Kidney epithelial cell (primary cell): ENCODE data around the gene CD79A. TPM values are rescaled to one million over a fixed set of nuclear protein-coding genes. Genes with fewer than 3 reads are reported as not detected.
A peak's percentile ranks its signal among the peaks of the same experiment; 100 is the strongest.

Source experiments
- DNase-seq: peaks from one replicate; pipeline ENCODE4 v3.0.0-alpha.2; 2010; ENCODE audit warnings: low read depth
- H3K27me3 ChIP-seq: 2 replicates; pipeline ENCODE4 v1.6.0; 2011; ENCODE audit warnings: low read length; ENCODE audit not compliant: control insufficient read depth, insufficient read depth
- H3K36me3 ChIP-seq: 2 replicates; pipeline ENCODE4 v1.5.1; 2011; ENCODE audit warnings: low read length; ENCODE audit not compliant: control insufficient read depth, insufficient read depth
- H3K4me3 ChIP-seq: 2 replicates; pipeline ENCODE4 v1.5.1; 2011; ENCODE audit warnings: low read depth, mild to moderate bottlenecking, control low read depth, low read length
- total RNA-seq: library from RNA; depleted of rRNA; stranded (reverse); fragments of >200 nt; gene quantifications from 2 replicates; pipeline ENCODE4 v1.2.3, GENCODE V29; 2015
- TF ChIP-seq, protein P1 (sequence below): IDR thresholded peaks from 2 replicates; pipeline ENCODE4 v1.5.1; 2011; ENCODE audit warnings: mild to moderate bottlenecking, moderate library complexity, low read length, control low read depth, inconsistent platforms; ENCODE audit not compliant: insufficient read depth, poor library complexity, severe bottlenecking

CD79A gene
- total RNA-seq, 1 donor from 2014 or later = not detected

DNA sequence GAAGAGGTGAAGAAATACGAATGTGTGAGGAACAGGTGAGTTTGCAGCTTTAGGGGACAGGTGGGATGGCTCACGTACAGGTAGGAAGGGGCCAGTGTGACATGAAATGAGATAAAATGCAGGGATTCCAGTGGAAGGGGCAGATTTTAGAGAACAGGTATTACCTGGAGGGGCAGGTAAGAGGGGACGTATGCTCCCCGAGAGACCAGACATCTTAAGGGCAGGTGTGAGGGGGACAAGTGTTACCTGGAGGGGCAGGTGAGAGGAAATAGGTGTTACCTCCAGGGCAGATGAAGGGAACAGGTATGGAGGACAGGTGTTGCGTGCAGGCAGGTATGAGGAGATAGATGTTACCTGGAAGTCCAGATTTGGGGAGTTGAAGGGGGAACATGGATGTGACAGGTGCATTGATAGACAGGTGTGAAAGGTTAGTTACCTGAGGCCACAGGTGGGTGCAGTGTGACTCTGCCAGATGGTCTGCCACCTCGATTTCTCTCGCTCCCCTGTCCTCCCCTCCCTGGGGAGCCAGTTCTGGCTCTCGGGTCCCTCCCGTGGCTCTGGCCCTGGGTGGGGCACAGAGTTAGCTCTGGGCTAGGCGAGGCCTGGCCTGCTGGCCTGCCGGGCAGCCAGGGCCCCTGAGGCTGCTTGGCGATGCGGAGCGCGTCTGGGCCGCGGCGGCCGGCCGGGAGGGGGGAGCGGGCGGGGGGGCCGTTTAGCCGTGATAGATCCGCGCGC lies 49.1 kb downstream of the CD79A start:
- no peak for DNase-seq
- TF ChIP-seq, protein P1, sequence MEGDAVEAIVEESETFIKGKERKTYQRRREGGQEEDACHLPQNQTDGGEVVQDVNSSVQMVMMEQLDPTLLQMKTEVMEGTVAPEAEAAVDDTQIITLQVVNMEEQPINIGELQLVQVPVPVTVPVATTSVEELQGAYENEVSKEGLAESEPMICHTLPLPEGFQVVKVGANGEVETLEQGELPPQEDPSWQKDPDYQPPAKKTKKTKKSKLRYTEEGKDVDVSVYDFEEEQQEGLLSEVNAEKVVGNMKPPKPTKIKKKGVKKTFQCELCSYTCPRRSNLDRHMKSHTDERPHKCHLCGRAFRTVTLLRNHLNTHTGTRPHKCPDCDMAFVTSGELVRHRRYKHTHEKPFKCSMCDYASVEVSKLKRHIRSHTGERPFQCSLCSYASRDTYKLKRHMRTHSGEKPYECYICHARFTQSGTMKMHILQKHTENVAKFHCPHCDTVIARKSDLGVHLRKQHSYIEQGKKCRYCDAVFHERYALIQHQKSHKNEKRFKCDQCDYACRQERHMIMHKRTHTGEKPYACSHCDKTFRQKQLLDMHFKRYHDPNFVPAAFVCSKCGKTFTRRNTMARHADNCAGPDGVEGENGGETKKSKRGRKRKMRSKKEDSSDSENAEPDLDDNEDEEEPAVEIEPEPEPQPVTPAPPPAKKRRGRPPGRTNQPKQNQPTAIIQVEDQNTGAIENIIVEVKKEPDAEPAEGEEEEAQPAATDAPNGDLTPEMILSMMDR = no peak
- no peaks in the 10 kb centered on the region for H3K36me3 ChIP-seq
- peaks cover 92% of the 10 kb centered on the region for H3K27me3 ChIP-seq
- no peak overlapping the region for H3K4me3 ChIP-seq

DNA sequence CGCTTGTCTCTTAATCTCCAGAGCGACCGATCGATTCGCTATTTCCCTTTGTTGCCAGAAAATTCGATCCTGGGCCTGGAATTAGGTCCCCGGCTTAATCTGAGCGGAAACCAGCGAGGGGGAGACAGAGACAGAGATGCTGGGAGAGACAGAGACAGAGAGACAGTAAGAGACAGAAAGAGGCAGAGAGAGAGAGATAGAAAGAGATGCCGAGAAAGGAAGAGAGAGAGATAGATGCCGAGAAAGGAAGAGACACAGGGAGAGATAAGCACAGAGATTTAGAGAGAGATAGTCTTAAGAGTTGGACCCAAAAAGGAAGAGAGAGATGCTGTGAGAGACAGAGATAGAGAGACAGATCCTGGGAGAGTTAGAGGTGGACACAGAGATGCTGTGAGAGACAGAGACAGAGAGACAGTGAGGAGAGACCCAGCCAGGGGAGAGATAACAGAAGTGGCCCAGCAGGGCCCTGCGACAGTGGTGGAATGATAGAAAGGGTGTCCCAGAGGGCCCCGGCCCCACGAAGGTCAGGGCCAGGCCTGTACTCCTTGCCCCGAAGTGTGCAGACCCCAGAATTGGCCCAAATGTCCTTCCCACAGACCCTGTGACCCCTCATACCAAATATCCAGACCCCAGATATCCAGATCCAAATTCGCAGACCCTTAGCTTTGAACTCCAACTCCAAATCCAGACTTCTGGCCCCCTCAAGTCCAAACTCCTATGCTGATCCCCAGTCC lies 49.9 kb downstream of the CD79A start:
- TF ChIP-seq, protein P1 = no peak
- Histone ChIP-seq H3K27me3 (peaks cover 92% of the 10 kb centered on the region), H3K36me3 (no peaks in the 10 kb centered on the region), H3K4me3 (no peak overlapping the region)
- no peak for DNase-seq

DNA sequence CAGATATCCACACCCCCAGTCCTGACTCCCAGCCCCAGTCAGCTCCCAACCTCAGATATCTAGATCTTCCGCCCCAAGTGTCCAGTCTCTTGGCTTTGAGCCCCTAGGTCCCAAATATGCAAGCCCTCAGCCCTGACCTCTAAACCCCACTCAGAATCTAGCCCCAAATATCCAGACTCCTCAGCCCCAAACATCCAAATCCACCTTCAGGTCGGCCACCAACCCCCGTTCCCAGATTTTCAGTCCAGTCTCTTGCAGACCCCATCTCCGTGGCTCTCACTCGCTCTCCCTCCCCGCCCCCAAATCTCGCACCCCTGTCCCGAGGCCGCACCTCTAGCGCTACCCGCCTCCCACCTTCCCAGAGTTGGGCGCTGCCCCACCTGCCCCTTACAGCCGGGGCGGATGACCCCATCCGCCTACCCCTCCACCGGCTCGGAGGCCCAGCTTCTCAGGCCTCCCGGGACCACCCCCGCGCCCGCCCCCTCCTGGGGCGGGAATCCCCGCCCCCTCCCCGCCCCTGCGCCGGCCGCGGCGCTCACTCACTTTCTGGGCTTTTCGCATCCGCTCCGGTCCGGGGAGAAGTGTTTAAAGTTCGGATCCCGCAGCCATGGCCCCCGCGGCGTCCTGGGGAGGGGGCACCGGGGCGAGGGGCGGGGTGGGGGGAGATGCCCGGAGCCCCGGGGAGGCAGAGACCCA lies 50.6 kb downstream of the CD79A start:
- no peak for DNase-seq
- Histone ChIP-seq H3K4me3 (peak overlapping the region; percentile 21), H3K27me3 (peaks cover 92% of the 10 kb centered on the region), H3K36me3 (no peaks in the 10 kb centered on the region)
- TF ChIP-seq, protein P1 = no peak

DNA sequence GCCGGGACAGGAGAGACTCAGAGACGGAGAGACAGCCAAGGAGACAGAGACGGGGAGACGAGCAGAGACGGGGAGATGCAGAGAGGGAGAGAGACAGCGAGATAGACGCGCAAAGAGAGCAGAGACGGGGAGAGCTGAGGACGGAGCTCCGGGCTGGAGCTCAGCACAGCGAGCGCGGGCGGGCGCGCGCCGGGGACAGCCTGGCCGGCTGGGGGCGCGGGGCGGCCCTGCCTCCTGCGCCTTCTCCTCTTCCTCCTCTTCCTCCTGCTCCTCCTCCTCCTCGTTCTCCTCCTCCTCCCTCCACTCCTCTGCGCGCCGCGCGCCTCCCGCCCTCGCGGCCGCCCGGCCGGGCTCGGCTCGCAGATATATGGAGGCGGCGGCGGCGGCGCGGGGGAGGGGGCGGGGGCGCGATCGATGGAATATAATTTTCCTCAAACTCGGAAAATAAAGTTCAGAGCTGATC lies 51.2 kb downstream of the CD79A start, which contains the start of gene ERFL:
Gene ERFL, minus strand, starts transcription at position 229 of the 463 bp plus-strand sequence. CDS start 15,530 bp downstream, outside the sequence.
- Histone ChIP-seq H3K4me3 (peak within 1 kb of the TSS; percentile 21), H3K27me3 (peaks cover 91% of the 10 kb centered on the region), H3K36me3 (no peaks in the 10 kb centered on the region)
- DNase-seq = no peak
- TF ChIP-seq, protein P1 = no peak

DNA sequence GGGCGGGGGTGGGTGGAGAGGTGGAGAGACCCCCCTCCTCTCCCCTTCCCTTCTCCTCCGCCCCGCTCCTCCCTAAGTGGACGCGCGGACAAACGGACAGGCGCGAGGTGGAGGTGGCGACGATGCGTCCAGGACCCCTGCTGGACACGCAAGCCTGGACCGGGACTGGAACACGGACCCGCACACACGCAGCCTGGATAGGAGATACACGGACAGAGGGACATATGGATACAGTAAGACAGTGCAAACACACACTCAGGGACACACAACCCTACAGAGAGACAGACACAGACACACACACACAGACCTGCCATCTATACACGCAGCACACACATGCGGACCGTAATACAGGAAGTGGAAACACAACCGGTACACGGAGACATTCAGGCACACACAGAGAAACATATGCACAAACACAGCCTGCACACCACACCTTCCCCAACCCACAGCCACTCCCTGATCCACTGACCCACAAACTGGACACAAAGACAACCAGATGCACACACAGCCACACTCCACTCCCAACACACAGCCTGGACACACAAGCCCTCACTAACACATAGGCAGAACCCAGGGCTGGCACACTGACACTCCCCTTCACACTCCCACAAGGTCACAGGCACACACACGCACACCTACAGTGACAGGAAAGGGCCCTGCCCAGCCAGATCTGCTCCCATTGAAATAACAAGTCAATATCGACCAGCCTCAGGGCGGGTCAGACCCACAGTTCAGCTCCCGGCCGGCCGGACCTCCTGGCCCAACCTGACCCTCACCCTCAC lies 51.9 kb downstream of the CD79A start:
- no peak overlapping the region for H3K4me3 ChIP-seq
- TF ChIP-seq, protein P1 = no peak
- H3K36me3 ChIP-seq = no peaks in the 10 kb centered on the region
- DNase-seq = no peak
- peaks cover 93% of the 10 kb centered on the region for H3K27me3 ChIP-seq
